GM20000 (cell line): ENCODE measurements around the gene BATF2.
A peak's percentile ranks its signal among the peaks of the same experiment; 100 is the strongest.

ENCODE experiments used
- DNase-seq: peaks from one replicate; pipeline ENCODE4 v3.0.0; 2012; ENCODE audit warnings: low spot score
- CTCF ChIP-seq: IDR thresholded peaks from 2 replicates; pipeline ENCODE4 v1.5.1; 2012; ENCODE audit warnings: mild to moderate bottlenecking, control low read depth; ENCODE audit errors: extremely low read depth, missing control alignments

BATF2 gene

GRCh38 chr11:64996710-64997380, at the start of gene BATF2:
TSS of gene BATF2 (minus strand) at chr11:64996971. CDS start at chr11:64996914, 57 bp downstream.
- no peak for TF ChIP-seq CTCF
- DNase-seq: peak; percentile 53

GRCh38 chr11:65045728-65046127, 49.0 kb upstream of the BATF2 start:
- no peak for DNase-seq
- no peak for TF ChIP-seq CTCF

- TF ChIP-seq CTCF: no peak
- DNase-seq: no peak
Observed at GRCh38 chr11:65045061-65045460, 48.3 kb upstream of the BATF2 start.

GRCh38 chr11:65043881-65044501, 47.2 kb upstream of the BATF2 start:
- TF ChIP-seq CTCF: no peak
- DNase-seq: no peak

- TF ChIP-seq CTCF: no peak
Observed at GRCh38 chr11:65042891-65043290, 46.1 kb upstream of the BATF2 start.

GRCh38 chr11:65040847-65041622, 44.3 kb upstream of the BATF2 start, which contains the start of gene SAC3D1:
TSS of gene SAC3D1 (plus strand) at chr11:65041210. CDS start at chr11:65041293, 83 bp downstream.
- no peak for TF ChIP-seq CTCF
- DNase-seq: peak; percentile 96

More at GRCh38 chr11:65042891-65043290, 46.1 kb upstream of the BATF2 start:
- no peak for DNase-seq

GRCh38 chr11:65040520-65040846, 43.7 kb upstream of the BATF2 start:
- no peak for TF ChIP-seq CTCF
- no peak for DNase-seq
